Spleen (tissue), 7 donors: ENCODE data around the gene TMCO4.

ENCODE experiments used
- CTCF ChIP-seq, 11 experiments: fragments of 200-600 bp in 7 of 11; fragments of 450-650 bp in 4 of 11; sonication (generic) in 4 of 11; IDR thresholded peaks in 8 of 11; conservative IDR thresholded peaks in 3 of 11; 1 replicate in 7 of 11; 2 replicates in 4 of 11; pipeline versions ENCODE4 v1.4.0 to v1.8.0; 2016 to 2021; ENCODE audit warnings: antibody characterized with exemption in 11 of 11, inconsistent platforms in 4 of 11, mild to moderate bottlenecking in 1 of 11
- POLR2A ChIP-seq, 3 donors: fragments of 450-650 bp; IDR thresholded peaks; one replicate each; pipeline ENCODE4 v1.5.1; 2017; ENCODE audit warnings: antibody characterized with exemption in 3 of 3, mild to moderate bottlenecking in 1 of 3
- donor health status: DM: no; HTN: no; CAD: no; lungs with moderate emphysema.
- donor health status: DM: no; HTN: no; CAD: no.
- donor health status: DM: no; HTN: no; CAD: no.

- TF ChIP-seq CTCF (IDR thresholded peaks at IDR 0.05 in 8 of 11, conservative IDR thresholded peaks at IDR 0.05 in 3 of 11) (no peak), POLR2A (IDR thresholded peaks at IDR 0.05) (no peak)
Observed at GRCh38 chr1:19687414-19687813, 112.3 kb downstream of the TMCO4 start.
